B cell (primary cell): ENCODE results near the gene RGP1.

ENCODE experiments used
- CTCF ChIP-seq: fragments of 200-600 bp; IDR thresholded peaks from one replicate; pipeline ENCODE4 v1.8.0; 2022; ENCODE audit warnings: antibody characterized with exemption, mild to moderate bottlenecking
- EZH2 ChIP-seq: IDR thresholded peaks from 2 replicates; pipeline ENCODE4 v1.6.1; 2012; ENCODE audit warnings: borderline replicate concordance, low read depth, mild to moderate bottlenecking, moderate library complexity, low read length; ENCODE audit not compliant: insufficient read depth, poor library complexity, severe bottlenecking

GRCh38 chr9:35791297-35791921 lies 42.3 kb downstream of the RGP1 start, which contains the start of gene NPR2:
- TF ChIP-seq EZH2 (no peak), CTCF (no peak)
